CD4-positive, alpha-beta T cell treated with Interleukin-15 for 4 hours (primary cell): Measurements from ENCODE around the gene PRR3.

Experiments used
- DNase-seq: peaks from one replicate; pipeline ENCODE4 v3.0.0-alpha.2; 2020; ENCODE audit warnings: low spot score

PRR3 gene

GRCh38 chr6:30537931-30538330 is 19.2 kb upstream of the PRR3 start:
- DNase-seq: no peak

GRCh38 chr6:30541515-30542403 is 15.3 kb upstream of the PRR3 start:
- DNase-seq: peak; percentile 86

GRCh38 chr6:30542404-30542725 is 14.7 kb upstream of the PRR3 start:
- DNase-seq: peak; percentile 55

GRCh38 chr6:30542915-30543314 is 14.2 kb upstream of the PRR3 start:
- no peak for DNase-seq

GRCh38 chr6:30543821-30544220 is 13.3 kb upstream of the PRR3 start:
- DNase-seq: peak; percentile 27

- DNase-seq: peak; percentile 70
Measured at GRCh38 chr6:30544666-30545272, 12.3 kb upstream of the PRR3 start.

- DNase-seq: no peak
Measured at GRCh38 chr6:30547454-30547853, 9.6 kb upstream of the PRR3 start.

GRCh38 chr6:30548375-30548774 is 8.7 kb upstream of the PRR3 start:
- DNase-seq: no peak

- no peak for DNase-seq
Measured at GRCh38 chr6:30554404-30554803, 2.7 kb upstream of the PRR3 start.

- DNase-seq: no peak
Measured at GRCh38 chr6:30554962-30555815, 1.9 kb upstream of the PRR3 start.

GRCh38 chr6:30555816-30556065 is 1.4 kb upstream of the PRR3 start:
- DNase-seq: no peak

- DNase-seq: peak; percentile 98
Measured at GRCh38 chr6:30556066-30556905, 809 bp upstream of the PRR3 start, which contains the start of gene GNL1. TSS of gene GNL1 (minus strand) at chr6:30556489. CDS start at chr6:30556203, 286 bp downstream.

GRCh38 chr6:30557683-30557981 is 537 bp downstream of the PRR3 start:
- DNase-seq: peak; percentile 56

- DNase-seq: no peak
Measured at GRCh38 chr6:30560930-30561329, 3.8 kb downstream of the PRR3 start.

GRCh38 chr6:30562470-30563425 is 5.7 kb downstream of the PRR3 start:
- DNase-seq: no peak

GRCh38 chr6:30564114-30564513 is 7.0 kb downstream of the PRR3 start:
- DNase-seq: no peak

GRCh38 chr6:30565772-30566171 is 8.7 kb downstream of the PRR3 start:
- DNase-seq: no peak

- peak; percentile 62 for DNase-seq
Measured at GRCh38 chr6:30568245-30568644, 11.2 kb downstream of the PRR3 start.

GRCh38 chr6:30570263-30570662 is 13.2 kb downstream of the PRR3 start:
- no peak for DNase-seq

GRCh38 chr6:30570740-30571074 is 13.6 kb downstream of the PRR3 start:
- DNase-seq: no peak

- DNase-seq: peak; percentile 98
Measured at GRCh38 chr6:30571075-30571761, 14.1 kb downstream of the PRR3 start, which contains the start of gene ABCF1. TSS of gene ABCF1 (plus strand) at chr6:30571442. CDS start at chr6:30571488, 46 bp downstream.
